HG03045 (cell line): Measurements from ENCODE around the gene MSGN1.
"Not testable (repeated sequence)": the region's sequence is repeated elsewhere in the genome, so short reads cannot be mapped to it uniquely, and the experiment has no call there.

Experiments used
- ATAC-seq: cut with Tn5 transposase; IDR thresholded peaks from one replicate; pipeline ENCODE4 v1.9.1; 2021; ENCODE audit warnings: mild to moderate bottlenecking, moderate library complexity; ENCODE audit not compliant: unreplicated experiment

The MSGN1 gene

DNA sequence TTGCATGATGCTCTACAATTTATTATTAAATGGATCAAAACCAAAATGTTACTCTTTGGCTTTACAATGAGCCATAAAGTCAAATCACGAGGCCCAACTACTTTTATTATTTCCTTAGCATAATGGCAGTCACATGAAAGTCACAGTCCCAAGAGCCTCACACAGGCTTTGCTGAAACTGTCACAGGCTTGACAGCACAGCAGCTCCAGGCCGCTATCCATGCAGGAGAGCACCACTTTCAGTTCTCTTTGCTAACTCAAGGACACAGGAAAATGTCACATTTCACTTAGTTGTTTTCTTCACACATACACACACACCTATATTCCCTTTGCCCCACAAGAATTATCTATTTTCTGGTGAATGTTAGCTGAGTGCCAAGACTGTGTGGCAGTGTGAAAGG is 11.1 kb upstream of the MSGN1 start:
- no peak for ATAC-seq

DNA sequence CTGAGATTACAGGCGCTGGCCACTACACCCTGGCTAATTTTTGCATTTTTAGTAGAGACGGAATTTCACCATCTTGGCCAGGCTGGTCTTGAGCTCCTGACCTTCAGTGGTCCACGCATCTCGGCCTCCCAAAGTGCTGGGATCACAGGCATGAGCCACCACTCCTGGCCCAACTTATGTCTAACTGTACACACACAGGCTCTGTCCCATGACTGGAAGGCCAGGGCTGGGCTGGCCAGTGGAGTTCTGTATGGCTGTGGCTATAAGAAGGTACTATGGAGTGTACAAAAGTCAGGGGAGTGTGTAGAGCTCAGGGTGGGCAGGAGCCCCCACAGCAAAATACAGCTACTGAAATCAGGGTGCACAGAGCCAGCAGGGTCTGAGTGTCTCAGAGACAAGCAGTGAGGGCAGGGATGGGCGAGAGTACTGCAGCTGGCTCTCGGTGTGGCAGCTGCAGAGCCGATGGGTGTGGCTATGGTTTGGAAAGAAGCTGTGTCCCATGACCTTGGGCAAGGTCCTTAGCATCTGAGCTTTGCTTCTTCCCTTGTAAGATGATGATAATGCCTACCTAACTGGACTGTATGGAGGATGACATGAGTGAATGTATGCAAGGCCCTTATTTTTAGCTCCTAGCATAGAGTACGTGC is 10.4 kb upstream of the MSGN1 start:
- ATAC-seq, result no peak

- peak; percentile 52 for ATAC-seq
Observed at GRCh38 chr2:17813010-17813741, 3.1 kb upstream of the MSGN1 start.

DNA sequence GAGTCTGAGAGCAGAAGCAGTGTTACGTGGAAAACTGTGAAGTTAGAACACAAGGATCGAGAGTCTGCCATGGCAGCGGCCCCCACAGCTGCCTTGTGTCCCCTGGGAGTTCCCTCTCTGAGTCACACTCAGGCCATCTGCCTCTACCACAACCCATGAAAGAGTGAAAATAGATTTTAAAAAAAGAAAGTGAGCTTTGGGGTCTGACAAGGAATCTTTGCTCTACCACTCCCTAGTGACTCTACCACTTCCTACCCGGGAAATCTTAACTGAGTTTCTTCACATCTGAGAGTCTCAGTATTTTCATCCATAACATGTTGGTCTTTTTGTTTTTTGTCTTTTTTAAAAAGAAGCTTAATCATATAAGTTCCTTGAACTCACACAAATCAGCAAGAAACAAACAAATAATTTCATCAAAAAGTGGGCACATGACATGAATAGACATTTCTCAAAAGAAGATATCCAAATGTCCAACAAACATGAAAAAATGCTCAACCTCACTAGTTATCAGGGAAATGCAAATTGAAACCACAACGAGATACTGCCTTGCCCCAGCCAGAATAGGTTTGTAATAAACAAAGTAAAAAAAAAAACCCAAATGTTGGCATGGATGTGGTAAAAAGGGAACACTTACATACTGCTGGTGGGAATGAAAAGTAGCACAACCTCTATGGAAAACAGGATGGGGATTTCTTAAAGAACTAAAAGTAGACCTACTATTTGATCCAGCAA is 2.4 kb upstream of the MSGN1 start:
- peak; percentile 91 for ATAC-seq

GRCh38 chr2:17814601-17815000 is 1.7 kb upstream of the MSGN1 start:
- no peak for ATAC-seq

GRCh38 chr2:17815468-17816184 is 634 bp upstream of the MSGN1 start:
- ATAC-seq, result no peak

GRCh38 chr2:17818235-17818815 is 2.1 kb downstream of the MSGN1 start:
- ATAC-seq, result no peak

- no peak for ATAC-seq
Observed at GRCh38 chr2:17821080-17821479, 4.8 kb downstream of the MSGN1 start.

- no peak for ATAC-seq
Observed at GRCh38 chr2:17821535-17822444, 5.5 kb downstream of the MSGN1 start.

GRCh38 chr2:17822445-17823117 is 6.3 kb downstream of the MSGN1 start:
- ATAC-seq, result no peak

GRCh38 chr2:17823646-17824045 is 7.4 kb downstream of the MSGN1 start:
- not testable (repeated sequence) for ATAC-seq

GRCh38 chr2:17827316-17827715 is 11.1 kb downstream of the MSGN1 start:
- ATAC-seq, result no peak

DNA sequence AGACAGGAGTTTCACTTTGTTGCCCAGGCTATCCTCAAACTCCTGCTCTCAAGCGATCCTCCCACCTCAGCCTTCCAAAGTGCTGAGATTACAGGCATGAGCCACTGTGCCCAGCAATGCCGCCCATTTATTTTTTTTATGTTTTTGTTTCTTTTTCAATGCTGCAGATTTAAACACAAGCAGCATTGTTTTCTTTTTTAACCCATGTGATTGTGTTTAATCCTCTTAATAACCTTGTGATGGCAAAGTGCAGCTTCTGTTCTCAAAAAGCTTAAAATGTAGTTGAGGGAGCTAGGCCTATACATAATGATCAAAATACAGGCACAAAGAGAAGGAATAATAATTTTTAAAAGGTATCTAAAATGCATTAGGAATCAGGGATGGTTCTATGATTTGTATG is 11.5 kb downstream of the MSGN1 start:
- no peak for ATAC-seq

DNA sequence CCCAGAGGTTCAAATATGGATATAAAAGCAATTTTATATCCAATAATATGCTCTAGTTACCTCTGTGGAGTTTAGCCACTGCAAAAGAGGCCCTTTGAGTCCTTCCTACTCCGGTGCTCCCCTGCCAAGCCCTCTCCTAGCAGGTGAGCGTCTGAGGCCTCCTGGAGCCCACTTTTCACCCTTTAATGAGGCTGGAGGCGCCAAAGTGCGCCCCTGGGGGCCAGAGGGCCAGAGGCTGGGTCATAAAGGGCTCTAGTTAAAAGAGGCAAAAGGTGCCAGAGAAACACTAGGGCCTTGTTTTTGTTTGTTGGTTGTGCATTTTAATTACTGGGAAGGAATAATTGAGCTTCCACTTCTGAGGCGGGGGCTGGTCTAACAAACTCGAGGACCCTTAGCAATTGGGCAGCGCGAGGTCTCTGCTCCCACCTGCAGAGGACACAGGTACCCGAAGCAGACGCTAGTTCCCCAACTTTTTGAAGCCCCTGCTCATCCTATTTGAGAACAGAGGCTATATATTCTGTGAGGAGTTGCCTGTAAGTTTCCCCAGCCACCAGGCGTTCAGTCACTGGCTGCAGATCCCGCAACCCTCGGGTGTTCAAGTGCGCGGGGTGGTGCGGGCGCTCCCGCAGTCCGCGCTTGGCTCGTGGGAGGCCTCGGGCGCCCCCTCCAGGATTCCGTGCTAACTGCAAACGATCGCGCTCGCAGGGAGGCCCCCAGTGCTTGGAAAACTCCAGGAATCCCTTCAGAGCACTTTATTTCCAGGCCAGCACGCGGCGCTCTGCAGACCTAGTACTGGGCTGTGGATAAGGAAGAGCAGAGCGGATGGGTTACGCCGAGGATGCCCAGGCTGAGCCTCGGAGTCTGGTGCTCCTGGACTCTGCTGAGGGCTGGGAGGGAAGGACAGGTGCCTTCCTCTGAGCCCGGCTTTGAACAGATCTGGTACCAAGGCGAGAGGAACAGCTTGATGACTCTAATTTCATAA is 14.1 kb downstream of the MSGN1 start:
- ATAC-seq, result peak; percentile 90

GRCh38 chr2:17835516-17835915 is 19.3 kb downstream of the MSGN1 start:
- no peak for ATAC-seq

- no peak for ATAC-seq
Observed at GRCh38 chr2:17839959-17840358, 23.7 kb downstream of the MSGN1 start.

DNA sequence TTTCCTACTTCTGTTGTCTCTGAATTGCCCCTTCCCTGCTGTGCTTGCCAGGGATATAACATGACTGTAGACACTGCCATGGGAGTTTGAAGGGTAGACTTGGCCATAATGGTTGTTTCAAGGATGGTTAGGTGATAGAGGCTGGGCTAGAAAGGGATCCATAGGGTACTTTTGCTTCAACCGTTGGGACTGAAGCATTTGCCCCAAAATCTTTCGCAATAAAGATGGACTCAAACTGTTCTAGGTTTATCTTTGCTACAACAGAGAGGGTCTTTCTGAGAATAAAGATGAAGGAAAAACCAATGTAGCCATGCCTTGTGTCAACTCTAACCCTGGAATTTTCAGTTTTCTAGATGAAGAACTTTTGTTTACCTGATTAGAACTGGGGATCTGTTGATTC is 27.2 kb downstream of the MSGN1 start:
- no peak for ATAC-seq

DNA sequence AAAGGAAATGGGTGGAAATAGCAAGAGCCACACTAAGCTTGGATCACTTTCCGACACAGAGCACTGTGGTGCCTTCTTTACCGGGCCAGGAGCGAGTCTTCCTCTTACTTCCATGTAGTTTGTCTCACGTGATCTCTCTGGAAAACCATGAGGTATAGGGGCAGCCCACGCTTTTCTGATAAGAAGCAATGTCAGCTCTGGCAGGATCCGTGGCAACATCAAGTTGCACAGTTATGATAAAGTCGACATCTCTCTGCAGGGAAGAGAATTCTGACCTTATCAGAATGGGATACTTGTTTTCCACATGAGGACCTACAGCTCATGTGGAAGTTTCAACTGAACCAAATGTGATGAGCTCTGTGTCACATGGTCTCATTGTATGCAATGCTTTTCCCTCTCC is 29.5 kb downstream of the MSGN1 start:
- ATAC-seq, result no peak
